ENCODE results near the gene RNF11.
A peak's percentile ranks its signal among the peaks of the same experiment; 100 is the strongest.

Gene RNF11

GRCh38 chr1:51266181-51266580 lies 30.1 kb downstream of the RNF11 start:
- no peak for DNase-seq

GRCh38 chr1:51266791-51267190 lies 30.7 kb downstream of the RNF11 start:
- no peak for DNase-seq

DNA sequence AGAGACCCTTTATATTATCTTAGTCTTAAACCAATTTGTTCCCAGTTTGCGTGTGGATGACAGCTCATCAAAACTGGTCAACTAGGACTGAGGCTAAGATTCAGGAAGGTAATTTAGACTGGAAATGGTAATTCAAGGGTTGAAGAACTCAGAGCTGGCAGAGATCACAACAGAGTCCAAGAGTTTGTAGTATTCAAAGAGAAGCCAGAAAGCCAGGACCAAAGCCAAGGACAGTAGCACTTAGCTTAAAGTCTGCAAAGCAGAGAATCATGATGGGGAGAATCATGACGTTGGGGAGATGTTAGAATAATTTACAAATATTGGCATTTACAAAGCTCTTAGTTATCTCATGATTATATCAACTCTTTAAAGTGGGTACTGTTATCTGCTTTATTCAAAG lies 32.6 kb downstream of the RNF11 start:
- no peak for DNase-seq

DNA sequence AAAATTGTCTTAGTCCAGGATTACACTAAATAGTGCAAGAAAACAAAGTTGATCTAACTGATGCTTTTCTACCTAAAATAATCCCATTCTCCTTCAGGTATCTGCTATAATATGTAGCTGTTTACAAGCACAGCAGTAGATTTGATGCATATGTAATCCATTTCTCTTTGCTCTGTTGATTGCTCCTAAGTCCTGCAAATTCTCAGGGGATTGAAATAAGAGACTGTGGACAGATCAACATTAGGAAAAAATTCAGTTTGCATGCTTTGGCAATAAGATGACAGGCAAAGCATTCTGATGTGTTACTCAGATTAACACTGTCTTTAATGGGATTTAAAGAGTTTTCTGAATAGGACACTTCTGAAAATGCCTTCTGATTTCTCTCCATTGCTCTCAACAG lies 34.7 kb downstream of the RNF11 start:
- DNase-seq, result no peak

- DNase-seq, result no peak
Observed at GRCh38 chr1:51272916-51273315, 36.8 kb downstream of the RNF11 start.

- DNase-seq, result no peak
Observed at GRCh38 chr1:51274676-51275075, 38.6 kb downstream of the RNF11 start.

DNA sequence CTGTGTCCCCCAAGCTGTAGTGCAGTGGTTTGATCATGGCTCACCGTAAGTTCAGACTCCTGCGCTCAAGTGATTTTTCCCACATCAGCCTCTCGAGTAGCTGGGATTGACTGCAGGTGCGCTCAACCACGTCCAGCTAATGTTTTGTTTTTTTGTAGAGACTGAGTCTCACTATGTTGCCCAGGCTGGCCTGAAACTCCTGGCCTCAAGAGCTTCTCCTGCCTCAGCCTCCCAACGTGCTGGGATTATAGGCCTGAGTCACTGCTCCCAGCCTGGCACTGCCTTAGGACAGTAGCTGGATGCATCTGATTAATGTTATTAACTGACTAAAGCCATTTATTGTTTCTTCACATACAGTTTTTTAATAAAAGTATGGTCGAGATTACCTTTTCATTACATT lies 40.2 kb downstream of the RNF11 start:
- no peak for DNase-seq

DNA sequence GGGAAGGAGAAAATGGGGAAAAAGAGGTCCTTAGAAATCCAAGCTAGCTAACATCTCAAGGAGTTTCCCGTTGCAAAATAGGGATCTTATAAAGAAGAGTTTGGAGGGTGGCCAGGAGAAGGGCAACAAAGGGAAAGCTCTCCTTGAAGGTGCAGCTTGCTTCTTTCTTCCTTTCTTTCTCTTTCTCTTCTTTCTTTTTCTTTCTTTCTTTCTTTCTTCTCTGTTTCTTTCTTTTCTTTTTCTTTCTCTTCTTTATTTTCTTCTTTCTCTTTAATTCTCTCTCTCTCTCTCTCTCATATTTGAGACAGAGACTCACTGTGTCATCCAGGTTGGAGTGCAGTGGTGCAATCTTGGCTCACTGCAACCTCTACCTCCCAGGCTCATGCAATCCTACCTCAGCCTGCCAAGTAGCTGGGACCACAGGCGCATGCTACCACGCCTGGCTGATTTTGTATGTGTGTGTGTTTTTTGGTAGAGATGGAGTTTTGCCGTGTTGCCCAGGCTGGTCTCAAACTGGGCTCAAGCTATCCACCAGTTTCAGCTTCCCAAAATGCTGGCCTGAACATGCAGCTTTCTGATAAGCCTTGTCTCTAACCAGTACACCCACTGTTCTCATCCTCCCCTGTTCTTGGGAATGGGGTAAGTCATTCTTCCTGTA lies 44.4 kb downstream of the RNF11 start:
- DNase-seq, result no peak

GRCh38 chr1:51281807-51282206 lies 45.7 kb downstream of the RNF11 start:
- no peak for DNase-seq

DNA sequence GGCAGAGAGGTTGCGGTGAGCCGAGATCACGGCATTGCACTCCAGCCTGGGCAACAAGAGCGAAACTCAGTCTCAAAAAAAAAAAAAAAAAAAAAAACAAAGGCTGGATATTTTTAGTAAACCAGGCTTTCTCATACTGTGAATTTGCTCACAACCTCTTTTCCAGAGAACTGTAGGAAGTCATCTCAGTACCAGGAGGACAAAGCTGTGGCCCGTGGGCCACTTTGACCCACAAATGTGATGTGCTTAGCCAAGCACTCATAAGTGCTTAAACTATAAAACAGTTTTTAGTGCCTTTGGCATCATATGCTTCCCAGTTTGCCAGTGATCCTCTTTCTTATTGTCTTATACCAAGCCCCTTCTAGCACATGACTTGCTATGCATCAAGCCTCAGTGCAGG lies 46.5 kb downstream of the RNF11 start:
- no peak for DNase-seq

DNA sequence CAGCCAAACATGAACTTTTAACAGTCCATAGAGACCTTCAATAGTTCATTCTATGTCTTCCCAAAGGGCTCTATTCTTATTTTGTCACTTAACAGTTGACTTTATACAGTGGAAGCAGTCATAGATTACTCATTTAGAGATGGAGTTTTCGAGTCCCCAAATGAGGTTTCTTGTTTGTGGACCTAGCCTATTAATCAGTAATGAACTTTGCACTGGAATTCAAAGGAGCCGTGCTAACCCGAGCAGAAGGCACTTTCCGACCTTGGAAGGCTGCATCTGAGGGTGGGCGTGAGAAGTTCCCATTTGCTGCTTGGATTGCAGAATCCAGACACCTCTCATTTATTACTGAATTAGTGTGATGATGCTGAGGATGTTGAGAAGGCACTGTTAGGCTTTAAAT lies 47.9 kb downstream of the RNF11 start:
- no peak for DNase-seq

DNA sequence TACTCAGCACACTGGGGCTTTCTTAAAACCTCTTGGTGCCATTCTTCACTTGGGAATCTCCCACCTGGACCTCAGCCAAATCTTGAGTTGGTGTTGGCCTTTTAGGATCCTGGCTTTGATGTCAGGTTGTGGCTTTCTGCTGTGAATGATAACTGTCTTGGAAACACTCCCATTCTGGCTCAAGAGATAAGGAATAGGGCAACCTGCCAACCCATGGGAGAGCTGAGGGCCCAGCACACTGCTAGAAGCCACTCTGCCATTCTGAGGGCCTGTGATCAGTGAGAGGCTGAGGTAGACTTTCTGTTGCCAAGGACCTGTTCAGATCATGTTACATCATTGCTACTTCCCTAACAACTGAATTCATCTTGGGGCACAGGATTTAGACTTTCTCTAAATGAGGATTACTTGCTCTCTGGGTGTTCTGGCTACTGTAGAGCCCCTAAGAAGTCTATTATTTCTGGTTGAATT lies 48.4 kb downstream of the RNF11 start:
- DNase-seq, result no peak

DNA sequence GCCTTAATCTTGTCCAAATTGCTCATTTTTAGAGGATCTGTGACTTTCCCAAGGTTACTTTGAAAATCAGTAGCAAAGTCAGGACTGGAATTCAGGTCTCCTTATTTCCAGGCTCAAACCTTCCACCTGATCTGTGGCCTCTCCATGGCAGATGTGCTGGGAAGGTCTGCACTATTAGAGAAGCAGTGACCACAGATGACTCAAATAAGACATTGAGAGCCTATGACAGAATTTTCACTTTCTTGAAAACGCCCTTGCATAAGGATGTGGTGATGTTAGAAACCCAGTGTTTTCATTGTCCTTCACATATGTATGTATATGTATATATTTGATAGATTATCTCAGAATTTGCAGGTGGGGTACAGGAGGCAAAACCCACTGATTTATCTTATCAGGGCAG lies 49.0 kb downstream of the RNF11 start:
- DNase-seq, result no peak

DNA sequence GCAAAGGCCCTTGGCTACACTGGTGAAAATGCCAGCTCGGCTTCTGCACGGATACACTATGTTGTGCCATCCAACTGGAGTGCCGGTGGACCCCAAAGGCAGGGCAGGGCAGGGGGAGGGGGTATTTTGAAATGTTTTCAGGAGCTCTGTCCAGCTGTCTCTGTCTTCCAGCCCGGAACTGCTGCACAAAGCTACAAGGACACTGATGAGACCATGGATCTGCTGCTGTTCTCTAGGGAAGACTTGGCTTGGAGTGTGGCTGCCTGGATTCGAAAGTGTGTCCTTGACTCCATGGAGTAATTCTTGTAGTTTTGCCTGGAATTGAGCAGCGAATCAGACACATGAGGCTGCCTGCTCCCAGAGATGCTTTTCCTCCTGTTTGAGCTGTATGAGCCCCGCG lies 51.9 kb downstream of the RNF11 start:
- no peak for DNase-seq

DNA sequence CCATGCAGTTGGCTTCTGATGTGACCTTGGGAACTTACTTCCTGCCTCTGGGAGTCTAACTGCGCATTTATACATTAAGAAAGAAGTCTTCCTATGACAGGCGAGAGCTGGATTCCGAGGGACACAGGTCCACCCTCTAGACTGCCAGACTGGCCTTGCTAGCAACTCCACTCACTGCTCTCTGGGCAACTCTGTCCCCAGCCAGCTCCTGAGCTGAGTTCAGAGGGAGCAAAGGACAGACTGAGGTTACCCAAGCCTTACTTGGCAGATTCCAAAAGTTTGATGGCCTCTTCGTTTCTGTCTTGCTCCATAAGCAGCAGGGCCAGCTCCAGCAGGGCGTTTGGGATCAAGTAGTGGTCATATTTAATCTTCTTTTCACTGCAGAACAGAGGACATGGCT lies 52.5 kb downstream of the RNF11 start:
- DNase-seq, result no peak

- peak in 1 of 2 experiments; percentile 8 for DNase-seq
Observed at GRCh38 chr1:51289676-51290488, 53.8 kb downstream of the RNF11 start.

- DNase-seq, result no peak
Observed at GRCh38 chr1:51290489-51290847, 54.4 kb downstream of the RNF11 start.

DNA sequence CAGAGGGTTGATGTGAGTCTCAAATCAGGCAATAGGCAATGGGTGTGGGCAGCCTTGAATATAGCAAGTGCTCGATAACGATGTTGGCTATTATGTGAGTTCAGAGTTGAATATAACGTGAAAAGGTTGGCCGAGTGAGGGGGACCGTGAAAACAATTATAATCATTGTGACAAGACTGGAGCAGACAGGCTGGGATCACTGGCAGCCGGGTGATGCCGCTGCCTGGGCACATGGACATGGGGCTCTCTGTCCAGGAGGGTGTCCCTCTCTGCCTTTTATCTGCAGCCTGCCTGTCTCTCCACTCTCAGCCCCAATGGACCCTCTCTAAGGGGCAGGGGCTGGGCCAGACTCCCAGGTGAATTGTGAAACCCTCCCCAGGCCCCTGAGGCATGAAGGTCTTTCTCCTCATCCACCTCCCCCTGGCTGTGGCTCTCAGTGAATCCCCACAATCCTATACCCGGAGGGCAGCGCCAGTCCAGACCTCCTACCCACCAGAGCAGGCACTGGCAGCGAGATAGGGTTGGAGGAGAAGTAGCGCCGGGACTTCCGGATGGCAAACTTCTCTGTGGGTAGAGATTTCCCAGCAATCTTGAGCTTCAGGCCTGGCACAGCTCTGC lies 57.9 kb downstream of the RNF11 start:
- DNase-seq, result peak; percentile 7 to 11

- DNase-seq, result peak; percentile 11
Observed at GRCh38 chr1:51294566-51295184, 58.6 kb downstream of the RNF11 start.

DNA sequence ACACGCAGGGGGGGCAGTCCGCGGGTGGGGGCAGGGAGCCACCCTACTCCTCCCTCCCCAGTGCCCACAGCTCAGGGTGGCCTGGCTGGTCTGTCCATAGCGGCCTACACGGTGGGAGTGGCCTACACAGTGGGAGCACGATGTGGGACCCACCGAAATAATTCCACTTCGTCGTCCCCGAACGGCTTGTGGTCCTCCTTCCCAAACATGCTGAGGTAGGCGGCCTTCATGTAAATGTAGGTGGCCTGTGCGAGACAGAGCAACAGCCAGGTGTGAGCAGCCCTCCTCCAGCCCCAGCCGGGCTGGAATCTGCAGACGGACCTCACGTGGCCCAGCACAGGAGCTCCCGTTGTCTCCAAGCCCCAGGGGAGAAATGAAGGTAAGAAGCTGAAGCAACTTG lies 59.9 kb downstream of the RNF11 start:
- DNase-seq, result no peak

DNA sequence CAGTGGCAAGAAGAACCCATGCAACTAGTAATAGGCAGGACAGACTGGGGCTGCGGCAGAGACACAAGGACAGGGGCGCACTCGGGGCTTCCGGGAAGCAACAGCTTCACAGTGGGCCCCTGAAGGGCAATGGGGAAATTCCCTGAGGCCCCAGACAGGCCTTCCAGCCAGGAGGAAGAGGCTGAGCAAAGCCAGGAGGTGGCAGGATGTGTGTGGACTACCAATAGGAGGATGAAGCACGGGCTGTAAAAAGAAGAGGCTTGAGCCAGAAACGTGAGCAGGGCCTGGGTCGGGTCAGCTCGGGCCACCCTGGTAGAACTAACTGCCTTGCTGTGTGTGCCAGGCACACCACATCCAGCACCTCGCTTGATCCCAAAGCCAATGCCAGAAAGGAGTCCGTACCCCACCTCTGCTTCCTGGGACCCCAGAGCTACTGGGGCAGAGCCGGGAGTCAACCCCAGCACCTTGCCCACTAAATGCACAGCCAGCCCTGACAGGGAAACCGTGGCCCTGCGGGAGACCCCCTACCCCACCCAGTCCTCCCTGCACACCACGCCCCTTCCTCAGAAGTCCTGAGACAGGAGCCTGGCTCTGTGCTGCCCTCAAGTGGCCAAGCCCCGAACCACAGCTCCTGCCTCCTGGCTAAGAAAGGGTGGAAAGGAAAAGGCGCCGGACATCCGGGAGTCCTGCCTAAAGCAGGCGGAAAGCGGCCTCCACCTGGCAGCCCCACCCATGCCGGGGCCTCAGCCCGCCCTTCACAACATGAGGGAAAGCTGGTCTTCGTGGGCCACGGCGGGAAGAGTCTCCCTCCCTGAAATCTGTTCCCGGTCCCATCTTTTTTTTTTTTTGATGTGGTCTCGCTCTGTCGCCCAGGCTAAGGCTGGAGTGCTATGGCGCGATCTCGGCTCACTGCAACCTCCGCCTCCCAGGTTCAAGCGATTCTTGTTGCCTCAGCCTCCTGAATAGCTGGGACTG lies 60.6 kb downstream of the RNF11 start:
- peak; percentile 90 to 91 for DNase-seq

All from activated T-cell treated with anti-CD3 and anti-CD28 coated beads, Interleukin-2, amount 50 U/mL, for 48 hours (primary cell).